HG03045 (cell line): ENCODE data around the gene GABRB1.

Experiments
- ATAC-seq: cut with Tn5 transposase; IDR thresholded peaks from one replicate; pipeline ENCODE4 v1.9.1; 2021; ENCODE audit warnings: mild to moderate bottlenecking, moderate library complexity; ENCODE audit not compliant: unreplicated experiment

The GABRB1 gene

DNA sequence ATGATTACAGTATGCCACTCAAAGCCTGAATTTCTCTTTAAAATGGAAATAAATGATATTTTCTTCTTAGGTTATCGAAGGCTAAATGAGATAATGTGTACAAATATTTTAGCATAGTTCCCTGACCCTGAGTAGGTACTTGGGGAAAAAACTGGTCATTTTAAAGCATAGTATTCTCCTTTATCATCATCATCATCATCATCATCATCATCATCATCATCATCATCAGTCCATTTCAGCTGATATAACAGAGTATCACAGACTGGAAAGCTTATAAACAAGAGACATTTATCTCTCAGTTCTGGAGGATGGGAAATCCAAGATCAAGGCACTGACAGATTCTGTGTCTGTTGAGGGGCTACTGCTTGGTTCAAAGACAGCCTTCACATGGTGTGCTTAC, 13.9 kb downstream of the GABRB1 start:
- no peak for ATAC-seq

GRCh38 chr4:47049347-47049746, 18.0 kb downstream of the GABRB1 start:
- ATAC-seq, result no peak

GRCh38 chr4:47050761-47051725, 19.7 kb downstream of the GABRB1 start:
- no peak for ATAC-seq

GRCh38 chr4:47053485-47053884, 22.1 kb downstream of the GABRB1 start:
- ATAC-seq, result no peak

- no peak for ATAC-seq
Observed at GRCh38 chr4:47054130-47054529, 22.8 kb downstream of the GABRB1 start.

- ATAC-seq, result no peak
Observed at GRCh38 chr4:47057991-47058390, 26.6 kb downstream of the GABRB1 start.

DNA sequence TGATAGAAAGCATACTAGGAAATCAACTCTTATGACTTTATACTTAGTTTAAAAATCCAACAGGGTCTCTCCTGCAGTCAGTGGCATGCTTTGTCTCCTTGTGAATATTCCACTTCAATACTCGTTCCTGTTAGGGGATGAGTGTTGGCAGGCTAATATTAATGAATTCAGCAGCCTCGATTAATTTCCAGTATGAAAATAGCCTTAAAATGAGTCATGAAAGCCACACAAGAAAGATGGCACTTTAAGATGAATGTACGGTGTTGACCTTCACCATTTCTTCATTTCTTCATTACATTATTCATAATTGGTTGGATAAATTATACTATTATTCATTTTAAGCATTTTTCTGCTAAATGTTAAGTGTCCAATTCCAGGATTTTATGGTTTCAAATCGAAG, 29.2 kb downstream of the GABRB1 start:
- no peak for ATAC-seq

DNA sequence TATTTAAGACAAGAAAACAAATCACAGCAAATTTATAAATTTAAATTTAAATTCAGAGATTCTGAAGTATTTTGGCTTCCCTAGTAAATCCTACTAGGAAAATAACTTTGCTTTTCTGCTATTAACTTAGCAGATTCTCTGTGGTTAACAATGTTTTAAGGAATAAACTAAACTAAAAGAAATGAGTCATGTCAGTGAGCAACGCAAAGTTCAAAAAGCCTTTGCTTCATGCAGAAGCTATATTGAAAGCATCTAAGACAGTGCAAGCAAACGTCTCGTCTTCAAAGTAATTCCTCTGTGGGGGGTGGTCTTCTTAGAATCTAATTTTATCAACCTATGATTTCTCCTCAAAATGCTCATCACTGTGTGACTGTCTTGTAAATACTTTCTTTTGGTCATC, 30.1 kb downstream of the GABRB1 start:
- no peak for ATAC-seq

DNA sequence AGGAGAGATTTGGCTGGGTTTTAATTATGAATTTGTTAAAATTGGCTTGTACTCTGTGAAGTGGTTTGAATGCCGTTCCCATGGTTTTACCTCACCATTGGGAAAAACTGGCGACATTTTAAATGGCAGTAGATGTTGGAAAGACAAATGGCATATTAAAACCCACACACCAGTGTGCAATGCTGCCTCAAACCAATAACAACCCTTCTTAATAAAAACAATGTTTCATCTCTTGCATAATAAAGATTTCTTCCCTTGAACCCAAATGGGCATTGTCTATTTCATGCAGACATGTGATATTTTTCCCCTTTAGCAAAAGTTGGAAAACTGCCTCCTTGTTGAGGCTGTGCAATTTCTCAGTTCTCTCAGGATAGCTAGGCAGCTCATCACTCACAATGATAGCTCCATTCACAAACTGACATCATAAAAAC, 33.7 kb downstream of the GABRB1 start:
- no peak for ATAC-seq

DNA sequence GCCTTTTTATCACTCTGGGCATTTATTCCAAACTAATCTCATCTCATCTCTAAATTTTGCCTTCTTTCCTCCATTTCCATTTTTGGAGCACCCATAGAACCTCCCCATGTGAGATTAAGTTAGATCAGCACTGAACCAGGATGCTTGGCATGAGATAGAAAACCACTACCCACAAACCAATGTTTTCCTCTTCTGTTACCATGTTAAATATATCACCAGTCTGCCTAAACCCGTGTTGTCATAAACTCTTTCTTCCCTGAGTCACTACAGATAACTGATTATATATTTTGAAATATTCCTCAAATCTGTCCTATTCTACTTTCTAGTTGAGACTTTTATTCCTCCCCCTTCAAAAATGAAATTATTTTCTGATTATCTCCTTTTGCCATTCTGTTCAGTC, 37.6 kb downstream of the GABRB1 start:
- no peak for ATAC-seq

DNA sequence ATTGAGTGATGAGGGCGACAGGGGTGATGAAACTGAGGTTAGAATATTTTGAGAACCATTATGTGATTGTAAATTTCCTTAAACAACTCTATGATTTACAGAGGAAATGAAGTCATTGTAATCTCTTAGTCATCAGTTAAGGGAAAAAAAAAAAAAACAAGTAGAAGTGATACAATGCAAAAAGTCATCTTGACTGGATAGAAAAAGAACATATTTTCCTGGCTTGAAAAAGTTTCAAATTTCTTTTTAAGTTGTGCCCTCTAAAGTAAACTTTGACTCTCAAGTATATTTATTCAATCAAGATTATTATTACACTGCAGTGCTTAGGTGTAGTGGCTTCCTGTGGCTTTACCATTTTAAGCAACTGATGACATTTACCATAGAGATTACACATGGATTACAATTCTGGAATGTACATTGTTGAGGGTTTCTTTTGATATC, 40.6 kb downstream of the GABRB1 start:
- no peak for ATAC-seq

DNA sequence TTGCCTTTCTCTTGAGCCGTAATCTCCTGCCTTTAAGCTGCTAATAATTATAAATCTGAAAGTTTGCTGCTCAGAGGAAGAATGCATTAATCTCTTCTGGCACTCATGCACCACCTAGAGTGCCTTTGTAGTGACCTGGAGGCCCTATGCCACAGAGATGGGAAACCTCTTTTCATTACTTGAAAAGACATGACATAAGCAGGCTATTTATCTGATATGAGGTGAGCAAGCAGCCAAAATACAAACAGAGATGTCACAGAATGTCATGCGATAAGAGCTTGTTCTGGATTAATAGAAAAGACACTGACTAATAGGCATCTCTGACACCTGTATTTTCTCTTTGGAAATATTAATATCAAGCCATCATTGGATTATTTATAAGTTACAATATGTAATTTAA, 42.3 kb downstream of the GABRB1 start:
- ATAC-seq, result no peak

GRCh38 chr4:47074816-47075215, 43.4 kb downstream of the GABRB1 start:
- ATAC-seq, result no peak

- no peak for ATAC-seq
Observed at GRCh38 chr4:47075262-47075661, 43.9 kb downstream of the GABRB1 start.

DNA sequence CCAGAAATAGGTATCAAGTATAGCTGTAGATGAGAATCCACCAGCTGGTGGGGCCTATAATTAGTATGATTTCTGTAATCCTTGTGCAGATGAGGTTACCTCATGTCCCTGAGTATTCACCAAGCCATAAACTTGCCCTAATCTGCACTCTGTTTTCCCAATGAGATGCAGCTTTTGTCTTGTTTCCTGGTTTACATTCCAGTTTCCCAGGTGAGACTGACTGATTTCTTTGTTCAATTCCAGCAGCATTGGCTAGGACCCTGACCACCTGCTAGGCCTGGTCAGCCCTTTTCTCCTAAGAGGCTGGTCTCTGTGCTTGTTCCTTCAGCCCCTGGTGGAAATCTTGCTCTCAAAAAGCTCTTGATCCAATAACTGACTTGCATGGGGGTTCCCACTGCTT, 44.6 kb downstream of the GABRB1 start:
- no peak for ATAC-seq

DNA sequence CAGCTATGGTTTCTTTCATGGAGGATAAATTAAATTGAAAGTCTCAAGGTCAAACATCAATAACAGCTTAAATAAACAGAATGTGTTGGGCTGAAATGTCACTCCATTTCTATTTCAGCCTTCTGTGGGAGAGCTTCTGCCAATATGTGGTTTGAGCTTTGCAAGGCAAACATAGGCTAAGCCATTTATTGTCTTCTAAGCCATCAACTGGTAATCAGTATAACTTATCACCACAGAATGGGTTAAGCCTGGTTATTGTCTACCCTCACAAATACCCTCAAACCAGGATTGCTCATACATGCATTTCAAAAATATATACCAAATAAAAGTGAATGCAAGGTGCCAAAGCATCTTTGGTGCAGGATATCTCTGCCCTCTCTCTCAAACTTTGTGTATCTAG, 52.7 kb downstream of the GABRB1 start:
- ATAC-seq, result no peak

- ATAC-seq, result no peak
Observed at GRCh38 chr4:47084795-47085194, 53.4 kb downstream of the GABRB1 start.

DNA sequence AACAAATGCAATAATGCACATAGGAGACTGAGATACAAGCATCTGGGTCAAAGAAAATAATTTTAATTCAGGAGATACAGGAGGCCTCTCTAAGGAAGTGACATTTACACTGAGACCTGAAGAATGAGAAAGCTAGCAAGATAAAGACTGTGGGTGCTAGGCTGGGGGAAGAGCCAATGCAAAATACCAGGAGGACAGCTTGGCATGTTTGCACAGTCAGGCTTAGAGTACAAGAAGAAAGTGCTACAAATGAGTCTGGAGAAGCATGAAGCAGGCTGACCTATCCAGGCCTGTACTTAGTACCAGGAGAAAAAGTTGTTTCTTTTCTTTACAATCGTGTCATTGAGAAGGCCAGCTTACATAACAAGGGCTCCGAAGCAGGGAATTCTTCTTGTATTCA, 56.9 kb downstream of the GABRB1 start:
- no peak for ATAC-seq

GRCh38 chr4:47095884-47096283, 64.5 kb downstream of the GABRB1 start:
- no peak for ATAC-seq

DNA sequence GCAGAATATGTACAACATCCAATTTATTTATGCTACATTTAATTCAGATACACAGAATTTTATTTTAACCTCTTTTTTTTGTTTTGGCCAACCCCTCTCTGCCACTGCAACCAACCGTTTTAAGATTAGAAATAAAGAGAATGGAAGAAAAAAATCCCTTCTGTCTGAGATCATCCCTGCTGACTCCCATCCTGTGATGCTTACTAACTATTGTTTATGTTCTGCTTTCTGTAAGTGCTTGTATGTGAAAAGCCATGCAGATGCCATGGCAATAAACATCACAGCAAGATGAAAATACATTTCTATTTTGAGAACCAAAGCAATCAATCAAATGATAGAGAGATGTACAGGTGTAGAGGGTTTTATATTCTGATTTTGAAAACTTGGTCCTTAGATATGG, 70.1 kb downstream of the GABRB1 start:
- ATAC-seq, result no peak

- ATAC-seq, result no peak
Observed at GRCh38 chr4:47104986-47105385, 73.6 kb downstream of the GABRB1 start.

DNA sequence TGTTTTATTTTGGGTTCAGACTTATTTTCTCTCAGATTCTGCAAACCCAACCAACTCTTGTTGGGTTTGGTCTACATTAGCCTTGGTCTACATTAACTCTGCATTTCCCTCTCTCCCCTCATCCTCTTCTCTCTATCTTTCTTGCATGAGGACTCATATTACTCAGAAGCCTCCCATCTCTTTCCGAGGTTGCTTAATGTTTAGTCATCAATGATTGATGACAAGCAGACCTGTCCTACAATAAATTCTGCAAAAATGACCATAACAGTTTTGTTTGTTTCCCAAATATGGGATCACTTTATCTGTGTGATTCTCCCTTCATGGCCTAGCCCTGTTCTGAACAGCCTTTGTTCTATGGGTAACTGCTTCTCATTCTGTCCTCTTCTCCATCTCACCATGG, 75.2 kb downstream of the GABRB1 start:
- no peak for ATAC-seq

- no peak for ATAC-seq
Observed at GRCh38 chr4:47109379-47109778, 78.0 kb downstream of the GABRB1 start.
